HepG2 (cell line): ENCODE measurements around the gene OSBPL5. TPM values are rescaled to one million over a fixed set of nuclear protein-coding genes. Genes with fewer than 3 reads are reported as not detected.

ENCODE experiments used
- ATM ChIP-seq: fragments of 450-650 bp; IDR thresholded peaks from 2 replicates; pipeline ENCODE4 v1.7.1; 2017; ENCODE audit warnings: mild to moderate bottlenecking, borderline replicate concordance
- BHLHE40 ChIP-seq: IDR thresholded peaks from 2 replicates; pipeline ENCODE4 v1.6.1; 2011; ENCODE audit warnings: low read length, improper control_type of control experiment
- CHCHD3 ChIP-seq: sonication (generic); formaldehyde crosslinking; IDR thresholded peaks from 2 replicates; pipeline ENCODE4 v1.8.0; 2022; ENCODE audit warnings: mild to moderate bottlenecking, missing genetic modification reagents, moderate library complexity
- FOSL2 ChIP-seq: sonication (generic); formaldehyde crosslinking; IDR thresholded peaks from 2 replicates; pipeline ENCODE4 v1.4.0; 2020; ENCODE audit warnings: missing genetic modification reagents
- FOXO1 ChIP-seq: sonication (generic); formaldehyde crosslinking; IDR thresholded peaks from 2 replicates; pipeline ENCODE4 v1.4.0; 2020; ENCODE audit warnings: missing genetic modification reagents
- JUND ChIP-seq: sonication (generic); formaldehyde crosslinking; IDR thresholded peaks from 2 replicates; pipeline ENCODE4 v1.8.0; 2022; ENCODE audit warnings: mild to moderate bottlenecking, missing genetic modification reagents
- MED8 ChIP-seq: sonication (generic); formaldehyde crosslinking; IDR thresholded peaks from 2 replicates; pipeline ENCODE4 v1.8.1; 2023; ENCODE audit warnings: mild to moderate bottlenecking, missing genetic modification reagents; ENCODE audit not compliant: insufficient replicate concordance
- MIXL1 ChIP-seq: IDR thresholded peaks from 2 replicates; pipeline ENCODE4 v1.6.1; 2016
- PAWR ChIP-seq: sonication (generic); formaldehyde crosslinking; IDR thresholded peaks from 2 replicates; pipeline ENCODE4 v1.4.0; 2020; ENCODE audit warnings: missing genetic modification reagents, mild to moderate bottlenecking, borderline replicate concordance
- RXRA ChIP-seq: sonication (generic); formaldehyde crosslinking; IDR thresholded peaks from 2 replicates; pipeline ENCODE4 v1.5.1; 2020; ENCODE audit warnings: missing genetic modification reagents
- SNAPC5 ChIP-seq: sonication (generic); formaldehyde crosslinking; IDR thresholded peaks from 2 replicates; pipeline ENCODE4 v1.8.1; 2023; ENCODE audit warnings: mild to moderate bottlenecking, missing genetic modification reagents, borderline replicate concordance
- TBP ChIP-seq: sonication (generic); formaldehyde crosslinking; IDR thresholded peaks from 2 replicates; pipeline ENCODE4 v1.5.0; 2020; ENCODE audit warnings: missing genetic modification reagents
- TEAD2 ChIP-seq: sonication (generic); formaldehyde crosslinking; IDR thresholded peaks from 2 replicates; pipeline ENCODE4 v1.9.0; 2021; ENCODE audit warnings: missing genetic modification reagents
- TGIF2 ChIP-seq: IDR thresholded peaks from 2 replicates; pipeline ENCODE4 v1.6.1; 2016; ENCODE audit warnings: control low read depth, missing compliant biosample characterization
- THAP11 ChIP-seq: IDR thresholded peaks from 2 replicates; pipeline ENCODE4 v1.6.1; 2016; ENCODE audit warnings: missing biosample characterization, missing genetic modification reagents
- ZBTB26 ChIP-seq: IDR thresholded peaks from 2 replicates; pipeline ENCODE4 v1.6.1; 2016; ENCODE audit warnings: missing compliant biosample characterization, missing genetic modification reagents, borderline replicate concordance
- ZFX ChIP-seq: sonication (generic); formaldehyde crosslinking; IDR thresholded peaks from 2 replicates; pipeline ENCODE4 v1.4.0; 2020; ENCODE audit warnings: mild to moderate bottlenecking, low read depth, missing genetic modification reagents, moderate library complexity
- ZNF629 ChIP-seq: sonication (generic); formaldehyde crosslinking; conservative IDR thresholded peaks from 2 replicates; pipeline ENCODE4 v1.5.0; 2020; ENCODE audit warnings: missing genetic modification reagents
- ZNF850 ChIP-seq: sonication (generic); formaldehyde crosslinking; conservative IDR thresholded peaks from 2 replicates; pipeline ENCODE4 v1.9.0; 2021; ENCODE audit warnings: mild to moderate bottlenecking, missing genetic modification reagents
- ZSCAN20 ChIP-seq: sonication (generic); formaldehyde crosslinking; IDR thresholded peaks from 2 replicates; pipeline ENCODE4 v1.4.0; 2020; ENCODE audit warnings: missing genetic modification reagents, mild to moderate bottlenecking, borderline replicate concordance
- polyA plus RNA-seq, 8 experiments: library from polyadenylated mRNA; depleted of rRNA in 3 of 8; stranded (reverse) in 7 of 8; unstranded in 1 of 8; fragments of >200 nt; fragmentation: Illumina TruSeq in 4 of 8; extraction: Trizol in 4 of 8; gene quantifications; 2 replicates each; pipeline versions ENCODE4 v1.2.1 to v1.2.3, GENCODE V29; 2011 to 2016; ENCODE audit warnings: low read depth in 4 of 8, missing spikeins in 1 of 8, mixed read lengths in 1 of 8; ENCODE audit not compliant: insufficient read depth in 1 of 8
- total RNA-seq, 5 experiments: library from RNA; depleted of rRNA; stranded (reverse); fragments of >200 nt; fragmentation: Illumina TruSeq; extraction: Trizol; gene quantifications; 2 replicates each; pipeline ENCODE4 v1.2.3, GENCODE V29; 2016; ENCODE audit warnings: low read depth in 1 of 5
- TF ChIP-seq, protein P1 (sequence below): sonication (generic); formaldehyde crosslinking; IDR thresholded peaks from 2 replicates; pipeline ENCODE4 v1.8.1; 2022; ENCODE audit warnings: low read depth, mild to moderate bottlenecking, missing genetic modification reagents
- TF ChIP-seq, protein P2 (sequence below): sonication (generic); formaldehyde crosslinking; IDR thresholded peaks from 2 replicates; pipeline ENCODE4 v1.8.0; 2022; ENCODE audit warnings: missing genetic modification reagents, mild to moderate bottlenecking, borderline replicate concordance
- TF ChIP-seq, protein P3 (sequence below): sonication (generic); formaldehyde crosslinking; IDR thresholded peaks from 2 replicates; pipeline ENCODE4 v1.4.0; 2020; ENCODE audit warnings: low read depth, mild to moderate bottlenecking, missing genetic modification reagents
- TF ChIP-seq, protein P4 (sequence below): sonication (generic); formaldehyde crosslinking; IDR thresholded peaks from 2 replicates; pipeline ENCODE4 v1.8.1; 2023; ENCODE audit warnings: missing genetic modification reagents, mild to moderate bottlenecking, borderline replicate concordance

Gene OSBPL5
- total and polyA plus RNA-seq, 2 of the 13 experiments (the other 11 are each of a cell fraction or from before 2014, with no cell fraction given): not detected

GRCh38 chr11:3057069-3057963 lies 107.8 kb downstream of the OSBPL5 start, which contains the start of gene CARS1 (continued):
- TF ChIP-seq, protein P1, sequence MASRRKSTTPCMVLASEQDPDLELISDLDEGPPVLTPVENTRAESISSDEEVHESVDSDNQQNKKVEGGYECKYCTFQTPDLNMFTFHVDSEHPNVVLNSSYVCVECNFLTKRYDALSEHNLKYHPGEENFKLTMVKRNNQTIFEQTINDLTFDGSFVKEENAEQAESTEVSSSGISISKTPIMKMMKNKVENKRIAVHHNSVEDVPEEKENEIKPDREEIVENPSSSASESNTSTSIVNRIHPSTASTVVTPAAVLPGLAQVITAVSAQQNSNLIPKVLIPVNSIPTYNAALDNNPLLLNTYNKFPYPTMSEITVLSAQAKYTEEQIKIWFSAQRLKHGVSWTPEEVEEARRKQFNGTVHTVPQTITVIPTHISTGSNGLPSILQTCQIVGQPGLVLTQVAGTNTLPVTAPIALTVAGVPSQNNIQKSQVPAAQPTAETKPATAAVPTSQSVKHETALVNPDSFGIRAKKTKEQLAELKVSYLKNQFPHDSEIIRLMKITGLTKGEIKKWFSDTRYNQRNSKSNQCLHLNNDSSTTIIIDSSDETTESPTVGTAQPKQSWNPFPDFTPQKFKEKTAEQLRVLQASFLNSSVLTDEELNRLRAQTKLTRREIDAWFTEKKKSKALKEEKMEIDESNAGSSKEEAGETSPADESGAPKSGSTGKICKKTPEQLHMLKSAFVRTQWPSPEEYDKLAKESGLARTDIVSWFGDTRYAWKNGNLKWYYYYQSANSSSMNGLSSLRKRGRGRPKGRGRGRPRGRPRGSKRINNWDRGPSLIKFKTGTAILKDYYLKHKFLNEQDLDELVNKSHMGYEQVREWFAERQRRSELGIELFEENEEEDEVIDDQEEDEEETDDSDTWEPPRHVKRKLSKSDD (CRISPR knock-in tag): no peak
- no peak for TF ChIP-seq ZBTB26
- TF ChIP-seq, protein P2, sequence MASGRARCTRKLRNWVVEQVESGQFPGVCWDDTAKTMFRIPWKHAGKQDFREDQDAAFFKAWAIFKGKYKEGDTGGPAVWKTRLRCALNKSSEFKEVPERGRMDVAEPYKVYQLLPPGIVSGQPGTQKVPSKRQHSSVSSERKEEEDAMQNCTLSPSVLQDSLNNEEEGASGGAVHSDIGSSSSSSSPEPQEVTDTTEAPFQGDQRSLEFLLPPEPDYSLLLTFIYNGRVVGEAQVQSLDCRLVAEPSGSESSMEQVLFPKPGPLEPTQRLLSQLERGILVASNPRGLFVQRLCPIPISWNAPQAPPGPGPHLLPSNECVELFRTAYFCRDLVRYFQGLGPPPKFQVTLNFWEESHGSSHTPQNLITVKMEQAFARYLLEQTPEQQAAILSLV (CRISPR knock-in tag): peak; percentile 52; the same call in 1 of the 2 replicates
- TF ChIP-seq MED8: no peak
- TF ChIP-seq TBP (CRISPR knock-in tag): no peak
- TF ChIP-seq SNAPC5: peak; percentile 25; the same call in 1 of the 2 replicates
- no peak for TF ChIP-seq TEAD2 (CRISPR knock-in tag)
- TF ChIP-seq THAP11 (CRISPR knock-in tag): peak; percentile 100
- 0 out of 2 replicates have a peak, but pooled peaks have one; percentile 16 for TF ChIP-seq CHCHD3 (CRISPR knock-in tag)
- TF ChIP-seq FOXO1 (CRISPR knock-in tag): peak; percentile 24
- peak; percentile 82 for TF ChIP-seq RXRA (CRISPR knock-in tag)
- peak; percentile 14; the same call in 1 of the 2 replicates for TF ChIP-seq ZSCAN20 (CRISPR knock-in tag)
- peak; percentile 98 for TF ChIP-seq ZFX
- peak; percentile 31; the same call in 1 of the 2 replicates for TF ChIP-seq PAWR (CRISPR knock-in tag)
- TF ChIP-seq ATM: no peak
- TF ChIP-seq, protein P3, sequence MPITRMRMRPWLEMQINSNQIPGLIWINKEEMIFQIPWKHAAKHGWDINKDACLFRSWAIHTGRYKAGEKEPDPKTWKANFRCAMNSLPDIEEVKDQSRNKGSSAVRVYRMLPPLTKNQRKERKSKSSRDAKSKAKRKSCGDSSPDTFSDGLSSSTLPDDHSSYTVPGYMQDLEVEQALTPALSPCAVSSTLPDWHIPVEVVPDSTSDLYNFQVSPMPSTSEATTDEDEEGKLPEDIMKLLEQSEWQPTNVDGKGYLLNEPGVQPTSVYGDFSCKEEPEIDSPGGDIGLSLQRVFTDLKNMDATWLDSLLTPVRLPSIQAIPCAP: no peak
- TF ChIP-seq BHLHE40: no peak
- no peak for TF ChIP-seq ZNF850 (CRISPR knock-in tag)
- peak; percentile 24; the same call in 1 of the 2 replicates for TF ChIP-seq MIXL1 (CRISPR knock-in tag)
- TF ChIP-seq, protein P4, sequence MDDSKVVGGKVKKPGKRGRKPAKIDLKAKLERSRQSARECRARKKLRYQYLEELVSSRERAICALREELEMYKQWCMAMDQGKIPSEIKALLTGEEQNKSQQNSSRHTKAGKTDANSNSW (CRISPR knock-in tag): no peak
- peak; percentile 52 for TF ChIP-seq FOSL2 (CRISPR knock-in tag)
- no peak for TF ChIP-seq ZNF629 (CRISPR knock-in tag)
- TF ChIP-seq TGIF2: peak; percentile 49; the same call in 1 of the 2 replicates
- TF ChIP-seq JUND (CRISPR knock-in tag): no peak
